OCI-LY7 (cell line): ENCODE data around the gene PBX2.

ENCODE experiments used
- CTCF ChIP-seq: fragments of 200-600 bp; sonication (generic); conservative IDR thresholded peaks from 2 replicates; pipeline ENCODE4 v1.5.1; 2014; ENCODE audit warnings: mild to moderate bottlenecking, antibody characterized with exemption, low read length, moderate library complexity, mixed read lengths
- EZH2phosphoT487 ChIP-seq: fragments of 200-600 bp; sonication (generic); IDR thresholded peaks from 2 replicates; pipeline ENCODE4 v1.6.1; 2018; ENCODE audit warnings: low read depth, borderline replicate concordance, mild to moderate bottlenecking, mixed run types, antibody characterized with exemption, low read length, moderate library complexity, mixed read lengths

- no peak for TF ChIP-seq CTCF
- no peak for TF ChIP-seq EZH2phosphoT487
These were observed 7.4 kb downstream of the PBX2 start for GRCh38 chr6:32182555-32182981.
